PC-3 (cell line): ENCODE data around the gene RAB37.

ENCODE experiments used
- EZH2phosphoT487 ChIP-seq: fragments of 300-600 bp; sonication (generic); IDR thresholded peaks from 2 replicates; pipeline ENCODE4 v1.6.1; 2018; ENCODE audit warnings: mild to moderate bottlenecking, antibody characterized with exemption, low read length, borderline replicate concordance
- TF ChIP-seq, protein P1 (sequence below): fragments of 300-600 bp; sonication (generic); conservative IDR thresholded peaks from 2 replicates; pipeline ENCODE4 v1.5.1; 2017; ENCODE audit warnings: antibody characterized with exemption, low read depth, mild to moderate bottlenecking, low read length

DNA sequence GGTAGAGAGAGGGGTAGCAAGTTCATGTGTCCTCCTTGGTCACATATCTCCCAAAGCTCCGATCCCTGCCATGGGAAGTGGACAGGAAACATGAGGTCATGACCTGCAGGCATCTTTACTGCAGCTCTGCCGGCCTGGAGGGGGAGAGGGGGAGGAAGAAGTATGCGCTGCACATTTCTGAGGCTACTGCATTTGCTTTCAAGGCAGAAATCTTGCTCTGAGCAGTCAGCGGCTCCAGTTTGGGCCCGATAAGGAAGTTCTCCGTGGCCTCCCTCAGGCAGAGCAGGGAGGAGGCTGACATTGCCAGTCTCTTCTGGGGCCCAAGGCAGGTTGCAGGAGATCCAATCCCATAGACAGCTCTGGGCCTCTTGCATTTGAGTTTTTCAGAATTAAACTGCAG lies 9.9 kb downstream of the RAB37 start:
- no peak for TF ChIP-seq EZH2phosphoT487
- TF ChIP-seq, protein P1, sequence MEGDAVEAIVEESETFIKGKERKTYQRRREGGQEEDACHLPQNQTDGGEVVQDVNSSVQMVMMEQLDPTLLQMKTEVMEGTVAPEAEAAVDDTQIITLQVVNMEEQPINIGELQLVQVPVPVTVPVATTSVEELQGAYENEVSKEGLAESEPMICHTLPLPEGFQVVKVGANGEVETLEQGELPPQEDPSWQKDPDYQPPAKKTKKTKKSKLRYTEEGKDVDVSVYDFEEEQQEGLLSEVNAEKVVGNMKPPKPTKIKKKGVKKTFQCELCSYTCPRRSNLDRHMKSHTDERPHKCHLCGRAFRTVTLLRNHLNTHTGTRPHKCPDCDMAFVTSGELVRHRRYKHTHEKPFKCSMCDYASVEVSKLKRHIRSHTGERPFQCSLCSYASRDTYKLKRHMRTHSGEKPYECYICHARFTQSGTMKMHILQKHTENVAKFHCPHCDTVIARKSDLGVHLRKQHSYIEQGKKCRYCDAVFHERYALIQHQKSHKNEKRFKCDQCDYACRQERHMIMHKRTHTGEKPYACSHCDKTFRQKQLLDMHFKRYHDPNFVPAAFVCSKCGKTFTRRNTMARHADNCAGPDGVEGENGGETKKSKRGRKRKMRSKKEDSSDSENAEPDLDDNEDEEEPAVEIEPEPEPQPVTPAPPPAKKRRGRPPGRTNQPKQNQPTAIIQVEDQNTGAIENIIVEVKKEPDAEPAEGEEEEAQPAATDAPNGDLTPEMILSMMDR, result no peak
